ENCODE data around the gene VPS72.
"Not testable (repeated sequence)": the region's sequence is repeated elsewhere in the genome, so short reads cannot be mapped to it uniquely, and the experiment has no call there.

Gene VPS72

DNA sequence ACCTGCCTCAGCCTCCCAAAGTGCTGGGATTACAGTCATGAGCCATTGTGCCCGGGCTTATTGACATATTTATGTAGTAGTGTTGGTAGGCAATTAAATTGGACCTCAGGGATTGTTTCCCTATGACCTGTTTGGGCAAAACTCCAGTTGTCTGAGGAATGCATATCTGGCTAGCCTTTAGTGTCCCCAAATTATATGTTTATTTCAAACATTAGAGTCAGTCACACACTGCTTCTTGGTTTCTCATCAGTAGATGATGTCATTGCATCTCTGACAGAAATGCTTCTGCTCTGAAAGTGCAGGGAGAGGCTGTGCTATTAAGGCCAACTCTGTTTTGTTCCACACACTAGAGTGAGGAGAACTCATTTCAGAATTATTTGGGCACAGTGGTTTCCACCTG is 20.8 kb upstream of the VPS72 start:
- peaks cover 84 to 99% (median 94%) of the 10 kb centered on the region in 11 experiments for H3K36me3 ChIP-seq
- no peak overlapping the region for H3K4me3 ChIP-seq
- TF ChIP-seq Cebpa-rat (IDR thresholded peaks at IDR 0.05), result no peak
- no peak overlapping the region for H3K4me2 ChIP-seq
- peaks cover 72 to 100% (median 100%) of the 10 kb centered on the region in 11 experiments for H4K20me1 ChIP-seq
- H3K27me3 ChIP-seq, result no peaks in the 10 kb centered on the region
- H3K4me1 ChIP-seq, result peaks cover 0 to 29% (median under 1%) of the 10 kb centered on the region in 10 experiments; a peak in 10 of 20 replicates
- no peaks in the 10 kb centered on the region for H3K9me3 ChIP-seq (replicated peaks in 1 of 11)
- peak overlapping the region in 1 of 11 experiments; percentile 19; a peak in 2 of 22 replicates for H3K9ac ChIP-seq
- H3K27ac ChIP-seq, result no peak overlapping the region

DNA sequence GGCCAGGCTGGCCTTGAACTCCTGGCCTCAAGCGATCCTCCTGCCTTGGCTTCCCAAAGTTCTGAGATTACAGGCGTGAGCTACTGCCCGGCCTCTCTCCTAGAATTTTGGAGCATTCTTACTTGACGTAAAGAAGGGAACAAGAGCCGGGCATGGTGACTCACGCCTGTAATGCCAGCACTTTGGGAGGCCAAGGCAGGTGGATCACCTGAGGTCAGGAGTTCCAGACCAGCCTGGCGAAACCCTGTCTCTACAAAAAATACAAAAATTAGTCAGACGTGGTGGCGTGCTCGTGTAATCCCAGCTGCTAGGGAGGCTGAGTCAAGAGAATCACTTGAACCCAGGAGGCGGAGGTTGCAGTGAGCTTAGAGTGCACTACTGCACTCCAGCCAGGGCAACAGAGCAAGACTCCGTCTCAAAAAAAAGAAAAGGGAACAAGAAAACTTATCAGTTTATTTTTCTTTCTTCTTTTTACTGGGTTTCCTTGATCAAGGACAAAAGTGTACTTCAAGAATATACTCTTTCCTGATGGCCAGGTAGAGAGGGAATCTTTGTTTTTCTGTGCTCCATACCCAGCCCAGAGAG is 15.5 kb upstream of the VPS72 start:
- H3K36me3 ChIP-seq, result peaks cover 73 to 99% (median 90%) of the 10 kb centered on the region in 11 experiments
- peaks cover 21 to 39% (median 28%) of the 10 kb centered on the region in 10 experiments for H3K4me1 ChIP-seq
- not testable (repeated sequence) for H3K27ac ChIP-seq; H3K4me3 ChIP-seq; H3K9me3 ChIP-seq (replicated peaks in 1 of 11); H3K27me3 ChIP-seq
- H3K4me2 ChIP-seq, result peak overlapping the region in 3 of 11 experiments; percentile 1 to 11 (median 6); a peak in 1 of 22 replicates
- peak overlapping the region in 1 of 11 experiments; percentile 24; a peak in 2 of 22 replicates for H3K9ac ChIP-seq
- peaks cover 77 to 100% (median 100%) of the 10 kb centered on the region in 11 experiments for H4K20me1 ChIP-seq

DNA sequence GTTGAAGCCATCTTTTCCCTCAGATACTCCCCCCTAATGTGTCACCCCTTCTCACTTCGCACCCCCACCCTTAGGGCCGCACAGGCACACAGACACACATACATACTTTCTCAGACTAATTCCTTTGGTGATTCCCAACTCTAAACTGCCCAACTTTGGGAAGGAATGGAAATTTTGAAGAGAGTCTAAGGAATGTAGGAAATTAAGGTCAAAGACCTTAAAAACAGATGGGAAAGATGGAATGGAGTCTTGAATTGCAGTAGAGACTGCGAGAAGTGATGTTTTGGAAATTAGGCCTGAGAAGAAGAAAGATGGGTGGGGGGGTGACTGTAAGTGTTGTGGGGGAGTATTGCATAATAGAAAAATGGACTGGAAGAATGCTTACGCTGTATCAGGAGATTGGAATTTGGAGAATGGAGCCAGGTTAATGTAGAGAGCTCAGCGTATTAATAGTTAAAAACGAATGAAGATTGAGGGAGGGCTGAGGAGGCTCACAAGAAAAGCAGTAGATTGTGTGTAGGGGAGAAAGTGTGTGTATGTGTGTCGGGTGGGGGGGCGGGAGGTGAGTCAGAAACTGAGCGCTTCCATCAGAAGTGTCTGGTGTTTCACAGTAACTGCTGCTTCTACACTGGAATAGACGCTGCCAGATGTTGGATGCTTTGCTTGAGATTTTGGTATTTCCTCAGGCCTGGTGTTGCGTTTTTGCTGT is 10.0 kb upstream of the VPS72 start:
- peaks cover 40 to 58% (median 54%) of the 10 kb centered on the region in 11 experiments; a peak in 21 of 22 replicates for H4K20me1 ChIP-seq
- peak overlapping the region; percentile 86 to 97 (median 93); a peak in 21 of 22 replicates for H3K27ac ChIP-seq
- H3K9ac ChIP-seq, result peak overlapping the region; percentile 87 to 97 (median 93)
- peak overlapping the region; percentile 81 to 100 (median 91) for H3K4me3 ChIP-seq
- H3K4me2 ChIP-seq, result peak overlapping the region; percentile 86 to 99 (median 95)
- H3K9me3 ChIP-seq (replicated peaks in 1 of 11), result no peaks in the 10 kb centered on the region
- peaks cover 35 to 53% (median 42%) of the 10 kb centered on the region in 10 experiments for H3K4me1 ChIP-seq
- H3K36me3 ChIP-seq, result peaks cover 23 to 45% (median 35%) of the 10 kb centered on the region in 11 experiments
- TF ChIP-seq Cebpa-rat (IDR thresholded peaks at IDR 0.05), result no peak
- no peaks in the 10 kb centered on the region for H3K27me3 ChIP-seq

DNA sequence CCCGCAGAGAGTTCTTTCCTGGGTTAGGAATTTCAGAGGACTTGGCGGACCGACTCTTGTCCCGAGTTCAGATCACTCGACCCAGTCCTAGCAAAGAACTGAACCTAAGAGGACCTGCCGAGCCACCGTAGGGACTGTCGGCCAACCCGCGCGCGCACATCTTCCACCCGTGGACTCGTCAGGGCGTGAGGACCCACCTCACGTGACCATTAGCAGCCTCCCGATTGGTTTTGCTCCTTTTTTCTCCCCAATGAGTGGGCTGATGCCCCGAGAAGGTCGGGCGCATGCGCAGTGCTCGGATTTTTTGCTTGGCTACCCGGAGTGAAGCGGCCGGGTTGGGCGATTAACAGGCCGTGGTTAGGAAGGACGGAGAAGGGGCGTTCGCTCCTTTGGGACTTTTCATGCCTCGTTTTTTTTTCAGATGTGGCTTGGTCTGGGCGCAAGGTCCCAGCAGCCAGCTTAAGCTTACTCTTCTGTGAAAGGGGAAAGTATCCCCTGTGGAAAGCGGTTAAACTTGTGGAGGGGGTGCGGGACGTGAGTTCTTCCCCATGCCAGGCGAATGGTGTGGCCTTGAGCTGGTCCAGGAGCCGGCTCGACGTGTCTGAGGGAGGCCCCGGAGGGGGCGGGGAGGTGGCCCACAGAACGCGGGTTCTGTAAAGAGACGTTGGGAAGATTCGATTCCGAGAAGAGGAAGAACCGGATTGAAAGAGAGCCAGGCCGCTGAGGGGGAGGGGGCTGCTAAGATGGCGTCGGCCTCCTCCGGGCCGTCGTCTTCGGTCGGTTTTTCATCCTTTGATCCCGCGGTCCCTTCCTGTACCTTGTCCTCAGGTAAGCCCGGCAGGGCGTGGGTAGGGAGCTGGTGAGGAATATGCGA is 8.5 kb upstream of the VPS72 start, which contains the start of gene PIP5K1A:
PIP5K1A (plus strand) TSS at position 299 of the 874 bp plus-strand sequence; CDS start at position 744, 445 bp downstream.
- Histone ChIP-seq H4K20me1 (peaks cover 25 to 42% (median 38%) of the 10 kb centered on the region in 11 experiments; a peak in 21 of 22 replicates), H3K4me2 (peak within 1 kb of the TSS; percentile 86 to 99 (median 95)), H3K27ac (peak within 1 kb of the TSS; percentile 86 to 97 (median 93)), H3K4me3 (peak within 1 kb of the TSS; percentile 81 to 100 (median 91)), H3K9me3 (replicated peaks in 1 of 11) (no peaks in the 10 kb centered on the region), H3K36me3 (peaks cover 12 to 29% (median 20%) of the 10 kb centered on the region in 11 experiments), H3K27me3 (no peaks in the 10 kb centered on the region), H3K4me1 (peaks cover 35 to 53% (median 41%) of the 10 kb centered on the region in 10 experiments), H3K9ac (peak within 1 kb of the TSS; percentile 87 to 97 (median 93))
- TF ChIP-seq Cebpa-rat (IDR thresholded peaks at IDR 0.05), result no peak

DNA sequence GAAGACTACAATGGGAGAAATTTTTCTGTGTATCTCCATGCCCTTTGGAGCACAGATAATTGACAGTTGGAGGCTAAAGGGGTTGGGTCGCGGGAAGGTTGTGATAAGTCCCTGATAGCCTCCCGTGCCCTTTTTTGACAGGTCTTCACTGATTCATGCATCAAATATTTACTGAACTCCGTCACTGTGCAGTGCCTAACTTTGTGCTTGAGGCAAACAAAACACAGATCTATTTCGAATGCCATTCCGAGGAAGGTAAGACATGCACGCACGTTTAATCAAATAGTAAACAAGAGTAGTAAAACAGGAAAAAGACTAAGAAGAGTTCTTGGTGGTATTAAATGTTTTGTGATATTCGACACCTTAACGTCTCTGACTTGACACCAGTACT is 7.9 kb upstream of the VPS72 start:
- TF ChIP-seq Cebpa-rat (IDR thresholded peaks at IDR 0.05), result no peak
- peaks cover 6 to 23% (median 14%) of the 10 kb centered on the region in 11 experiments; a peak in 21 of 22 replicates for H3K36me3 ChIP-seq
- H3K4me2 ChIP-seq, result peak overlapping the region; percentile 61 to 99 (median 89)
- H4K20me1 ChIP-seq, result peaks cover 20 to 36% (median 32%) of the 10 kb centered on the region in 11 experiments; a peak in 21 of 22 replicates
- peak overlapping the region; percentile 81 to 100 (median 91) for H3K4me3 ChIP-seq
- no peaks in the 10 kb centered on the region for H3K27me3 ChIP-seq
- peak overlapping the region; percentile 31 to 97 (median 93); a peak in 20 of 22 replicates for H3K9ac ChIP-seq
- H3K9me3 ChIP-seq (replicated peaks in 1 of 11), result no peaks in the 10 kb centered on the region
- peak overlapping the region; percentile 19 to 97 (median 93); a peak in 19 of 22 replicates for H3K27ac ChIP-seq
- H3K4me1 ChIP-seq, result peaks cover 33 to 52% (median 41%) of the 10 kb centered on the region in 10 experiments

DNA sequence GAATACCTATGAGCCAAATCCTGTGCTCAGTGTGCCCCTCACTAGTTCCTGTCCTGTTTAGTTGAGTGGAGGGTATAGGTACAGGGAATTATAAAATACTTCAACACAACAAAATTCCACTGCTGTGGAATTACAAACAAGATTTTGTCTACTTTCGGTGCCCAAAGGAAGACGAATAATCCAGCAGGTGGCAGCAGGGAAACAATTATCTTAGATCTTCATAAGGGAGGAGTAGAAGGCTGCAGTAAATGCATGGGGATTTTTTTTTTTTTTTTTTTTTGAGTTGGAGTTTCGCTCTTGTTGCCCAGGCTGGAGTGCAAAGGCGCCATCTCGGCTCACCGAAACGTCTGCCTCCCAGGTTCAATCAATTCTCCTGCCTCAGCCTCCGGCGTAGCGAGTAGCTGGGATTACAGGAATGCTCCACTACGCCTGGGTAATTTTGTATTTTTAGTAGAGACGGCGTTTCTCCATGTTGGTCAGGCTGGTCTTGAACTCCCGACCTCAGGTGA is 6.3 kb upstream of the VPS72 start:
- H3K4me2 ChIP-seq, result peak overlapping the region in 3 of 11 experiments; percentile 12 to 37 (median 23); a peak in 1 of 22 replicates
- H3K9me3 ChIP-seq (replicated peaks in 1 of 11), result no peaks in the 10 kb centered on the region
- peaks cover 0 to 8% (median 2%) of the 10 kb centered on the region in 11 experiments; a peak in 4 of 22 replicates for H3K36me3 ChIP-seq
- no peaks in the 10 kb centered on the region for H3K27me3 ChIP-seq
- H4K20me1 ChIP-seq, result peaks cover 5 to 21% (median 17%) of the 10 kb centered on the region in 11 experiments; a peak in 19 of 22 replicates
- no peak overlapping the region for H3K9ac ChIP-seq
- peaks cover 18 to 37% (median 26%) of the 10 kb centered on the region in 10 experiments for H3K4me1 ChIP-seq
- H3K27ac ChIP-seq, result no peak overlapping the region
- TF ChIP-seq Cebpa-rat (IDR thresholded peaks at IDR 0.05), result no peak
- H3K4me3 ChIP-seq, result no peak overlapping the region

DNA sequence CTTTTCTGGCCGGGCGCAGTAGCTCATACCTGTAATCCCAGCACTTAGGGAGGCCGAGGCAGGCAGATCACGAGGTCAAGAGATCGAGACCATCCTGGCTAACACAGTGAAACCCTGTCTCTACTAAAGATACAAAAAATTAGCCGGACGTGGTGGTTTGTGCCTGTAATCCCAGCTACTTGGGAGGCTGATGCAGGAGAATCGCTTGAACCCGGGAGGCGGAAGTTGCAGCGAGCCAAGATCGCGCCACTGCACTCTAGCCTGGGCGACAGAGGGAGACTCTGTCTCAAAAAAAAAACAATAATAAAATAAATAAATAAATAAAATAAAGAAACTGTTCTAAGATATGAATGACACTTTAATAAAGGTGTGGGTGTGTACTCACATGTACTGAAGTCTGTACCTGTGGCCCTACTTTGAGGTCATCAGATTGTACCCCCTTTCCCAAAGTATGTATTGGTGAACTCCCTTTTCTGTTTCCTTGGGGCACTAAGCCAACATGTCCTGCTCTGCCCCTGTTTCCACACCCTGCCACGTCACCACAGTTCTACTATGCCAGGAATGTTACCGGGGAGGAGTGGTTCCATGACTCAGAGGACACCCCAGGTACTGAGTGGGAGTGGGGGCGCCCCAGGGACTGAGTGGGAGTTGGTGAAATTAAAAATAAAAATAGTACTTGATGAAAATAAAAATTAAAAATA is 5.0 kb upstream of the VPS72 start:
- H4K20me1 ChIP-seq; H3K27ac ChIP-seq; H3K9me3 ChIP-seq (replicated peaks in 1 of 11); H3K36me3 ChIP-seq; H3K9ac ChIP-seq; H3K27me3 ChIP-seq; H3K4me3 ChIP-seq; H3K4me2 ChIP-seq: not testable (repeated sequence)
- peaks cover 13 to 31% (median 22%) of the 10 kb centered on the region in 10 experiments for H3K4me1 ChIP-seq

DNA sequence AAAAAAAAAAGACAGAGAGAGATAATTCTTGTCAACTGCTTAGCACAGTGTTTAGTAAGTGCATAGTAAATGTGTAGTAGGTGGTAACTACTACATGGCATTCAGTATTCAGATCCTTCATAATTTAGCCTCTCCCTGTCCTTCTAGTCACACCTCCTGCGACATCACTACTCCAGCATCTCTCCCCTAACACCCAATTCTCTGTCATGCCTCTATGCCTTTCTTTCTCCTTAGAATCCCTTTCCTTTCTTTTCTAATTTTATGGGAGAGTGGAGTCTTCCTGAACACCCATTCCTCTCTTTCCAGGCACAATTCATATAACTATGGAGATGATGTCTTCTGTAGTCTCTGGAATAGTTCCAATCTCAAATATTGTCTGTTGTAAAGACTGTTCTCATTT is 3.9 kb upstream of the VPS72 start:
- TF ChIP-seq Cebpa-rat (IDR thresholded peaks at IDR 0.05), result no peak
- H3K4me3 ChIP-seq, result no peak overlapping the region
- no peak overlapping the region for H3K4me2 ChIP-seq
- no peaks in the 10 kb centered on the region for H3K36me3 ChIP-seq
- H3K27me3 ChIP-seq, result no peaks in the 10 kb centered on the region
- H3K4me1 ChIP-seq, result peaks cover 17 to 30% (median 21%) of the 10 kb centered on the region in 10 experiments
- H4K20me1 ChIP-seq, result no peaks in the 10 kb centered on the region; a peak in 1 of 22 replicates
- no peak overlapping the region for H3K27ac ChIP-seq
- H3K9me3 ChIP-seq (replicated peaks in 1 of 11), result no peaks in the 10 kb centered on the region
- H3K9ac ChIP-seq, result no peak overlapping the region

Measured in BLaER1 treated with 17β-estradiol and CSF1 and Interleukin-3, amounts not matched to agents 10 nM and 100 nM (cell line).